Measurements from ENCODE around the gene TTC7B. TPM values are rescaled to one million over a fixed set of nuclear protein-coding genes. Genes with fewer than 3 reads are reported as not detected.
A peak's percentile ranks its signal among the peaks of the same experiment; 100 is the strongest.

The TTC7B gene
- total and polyA plus RNA-seq, 9 donors: 17.6 to 44.7 (median 38.0) TPM

DNA sequence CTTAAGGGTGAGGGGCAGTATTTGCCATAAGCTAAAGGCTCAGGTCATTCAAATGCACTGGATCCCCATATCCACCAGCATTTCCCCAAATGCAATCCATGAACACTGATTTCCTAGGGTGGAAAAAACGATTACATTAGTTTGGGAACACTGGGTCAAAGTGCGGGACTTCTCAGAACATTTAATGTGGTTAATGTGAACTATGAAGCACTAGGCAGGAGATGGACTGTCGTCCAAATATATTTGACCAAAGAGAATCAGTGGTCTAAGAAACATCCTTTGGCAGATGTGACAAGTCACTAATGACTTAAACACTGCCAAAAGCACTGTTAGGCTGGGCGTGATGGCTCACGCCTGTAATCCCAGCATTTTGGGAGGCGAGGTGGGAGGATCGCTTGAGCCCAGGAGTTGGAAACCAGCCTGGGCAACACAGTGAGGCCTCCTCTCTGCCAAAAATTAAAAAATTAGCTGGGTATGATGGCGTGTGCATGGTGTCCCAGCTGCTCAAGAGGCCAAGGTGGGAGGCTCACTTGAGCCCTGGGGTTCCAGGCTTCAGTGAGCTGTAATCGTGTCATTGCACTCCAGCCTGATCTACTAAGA lies 214.0 kb downstream of the TTC7B start:
- peak; percentile 45 for DNase-seq
- H3K4me1 ChIP-seq (ENCODE audit: control insufficient read depth, insufficient read depth, low read length): peaks cover 9% of the 10 kb centered on the region
- no peaks in the 10 kb centered on the region for H3K36me3 ChIP-seq (ENCODE audit: control insufficient read depth, insufficient read depth, low read length)
- no peaks in the 10 kb centered on the region for H3K9me3 ChIP-seq (replicated peaks; ENCODE audit: control insufficient read depth, low read depth, low read length)
- H3K27me3 ChIP-seq (ENCODE audit: control insufficient read depth, insufficient read depth, low read length): no peaks in the 10 kb centered on the region
- 50% methylated on average over 2 of the region's 9 CpGs for WGBS (ENCODE audit: insufficient coverage)
- H3K4me3 ChIP-seq (ENCODE audit: low read length): no peak overlapping the region
- no peak overlapping the region for H3K27ac ChIP-seq (ENCODE audit: low read length)

DNA sequence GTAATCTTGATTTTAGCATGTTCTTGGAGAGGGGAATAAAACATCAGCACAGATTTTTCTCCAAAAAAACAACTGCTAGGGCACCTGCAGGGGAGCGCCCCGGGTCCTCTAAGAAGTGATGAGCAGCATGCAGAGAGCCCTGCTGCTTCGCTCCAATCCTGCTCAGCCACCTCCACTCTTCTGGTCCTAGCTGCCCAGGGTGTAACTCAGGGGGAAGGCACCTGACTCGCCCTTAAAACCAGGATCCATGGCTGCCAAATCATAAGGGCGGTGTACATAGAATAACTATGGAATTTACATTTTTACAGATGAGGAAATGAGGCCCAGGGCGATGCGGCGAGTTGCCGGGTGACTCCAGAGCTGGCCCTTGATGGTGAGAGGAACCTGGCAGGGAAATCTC lies 214.7 kb downstream of the TTC7B start:
- Histone ChIP-seq H3K27me3 (ENCODE audit: control insufficient read depth, insufficient read depth, low read length) (no peaks in the 10 kb centered on the region), H3K9me3 (replicated peaks; ENCODE audit: control insufficient read depth, low read depth, low read length) (no peaks in the 10 kb centered on the region), H3K27ac (ENCODE audit: low read length) (no peak overlapping the region), H3K36me3 (ENCODE audit: control insufficient read depth, insufficient read depth, low read length) (no peaks in the 10 kb centered on the region), H3K4me1 (ENCODE audit: control insufficient read depth, insufficient read depth, low read length) (peaks cover 9% of the 10 kb centered on the region), H3K4me3 (ENCODE audit: low read length) (no peak overlapping the region)
- DNase-seq: no peak
- WGBS (ENCODE audit: insufficient coverage): 65% methylated on average over 3 of the region's 9 CpGs

DNA sequence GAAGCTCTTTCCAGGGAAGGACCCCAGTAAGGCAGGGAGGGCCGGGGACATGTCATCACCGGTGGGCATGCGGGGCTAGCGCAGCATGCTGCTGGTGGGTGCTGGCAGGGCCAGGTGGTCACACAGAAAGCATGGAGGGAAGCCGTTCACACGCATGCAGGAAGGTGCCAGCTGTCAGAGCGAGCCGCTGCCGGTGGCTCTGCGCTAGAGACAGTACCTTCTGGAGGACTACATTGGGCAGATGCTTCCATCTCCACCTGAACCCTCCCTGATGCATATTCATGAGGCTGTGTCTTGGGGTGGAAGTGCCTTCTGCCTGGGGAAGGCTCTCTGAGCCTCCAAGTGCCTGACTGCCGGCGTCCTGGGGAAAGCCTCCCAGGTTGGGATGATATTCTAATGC lies 215.6 kb downstream of the TTC7B start:
- H3K9me3 ChIP-seq (replicated peaks; ENCODE audit: control insufficient read depth, low read depth, low read length): no peaks in the 10 kb centered on the region
- H3K4me1 ChIP-seq (ENCODE audit: control insufficient read depth, insufficient read depth, low read length): peaks cover 9% of the 10 kb centered on the region
- no peaks in the 10 kb centered on the region for H3K36me3 ChIP-seq (ENCODE audit: control insufficient read depth, insufficient read depth, low read length)
- H3K27ac ChIP-seq (ENCODE audit: low read length): no peak overlapping the region
- H3K27me3 ChIP-seq (ENCODE audit: control insufficient read depth, insufficient read depth, low read length): no peaks in the 10 kb centered on the region
- 100% methylated on average over 4 of the region's 12 CpGs for WGBS (ENCODE audit: insufficient coverage)
- no peak for DNase-seq
- no peak overlapping the region for H3K4me3 ChIP-seq (ENCODE audit: low read length)

DNA sequence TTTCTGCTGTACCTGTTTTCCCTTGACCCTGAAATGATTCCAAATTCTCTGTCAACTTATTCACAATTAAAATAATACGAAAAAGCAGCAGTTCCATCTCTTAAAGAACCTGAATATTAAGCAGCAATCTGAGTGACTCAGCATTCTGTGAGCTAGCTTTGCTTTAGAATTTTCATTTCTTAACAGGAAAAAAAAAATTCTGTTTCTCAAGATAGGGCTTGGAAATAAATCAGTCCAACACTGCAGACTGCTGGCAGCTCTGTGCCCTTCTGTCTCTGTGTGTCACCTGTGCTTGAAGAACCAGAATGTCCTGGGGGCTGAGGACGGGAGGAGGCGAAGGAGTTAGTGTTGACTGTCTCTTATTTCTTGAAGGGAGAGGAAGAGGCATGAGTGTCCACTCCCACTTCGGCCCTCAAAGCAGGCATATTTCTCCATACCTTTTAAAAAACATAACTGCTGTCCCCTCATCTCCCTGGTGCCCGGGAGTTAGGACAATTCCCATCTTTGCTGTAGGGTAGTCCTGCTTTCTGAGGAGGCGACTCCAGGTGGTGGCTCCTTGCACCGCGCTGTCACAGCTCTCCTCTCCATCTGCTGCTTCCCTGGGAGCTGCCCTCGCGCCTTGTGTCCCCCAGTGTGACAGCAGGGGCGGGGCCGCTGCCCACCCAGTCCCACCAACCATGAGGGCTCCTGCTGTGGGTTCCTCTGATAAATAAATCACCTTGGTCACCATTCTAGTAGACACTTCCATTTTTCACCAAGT lies 216.3 kb downstream of the TTC7B start:
- no peak for DNase-seq
- Histone ChIP-seq H3K9me3 (replicated peaks; ENCODE audit: control insufficient read depth, low read depth, low read length) (no peaks in the 10 kb centered on the region), H3K4me1 (ENCODE audit: control insufficient read depth, insufficient read depth, low read length) (peaks cover 9% of the 10 kb centered on the region), H3K27me3 (ENCODE audit: control insufficient read depth, insufficient read depth, low read length) (no peaks in the 10 kb centered on the region), H3K27ac (ENCODE audit: low read length) (no peak overlapping the region), H3K4me3 (ENCODE audit: low read length) (no peak overlapping the region), H3K36me3 (ENCODE audit: control insufficient read depth, insufficient read depth, low read length) (no peaks in the 10 kb centered on the region)
- WGBS (ENCODE audit: insufficient coverage): 93% methylated on average over 8 of the region's 12 CpGs

DNA sequence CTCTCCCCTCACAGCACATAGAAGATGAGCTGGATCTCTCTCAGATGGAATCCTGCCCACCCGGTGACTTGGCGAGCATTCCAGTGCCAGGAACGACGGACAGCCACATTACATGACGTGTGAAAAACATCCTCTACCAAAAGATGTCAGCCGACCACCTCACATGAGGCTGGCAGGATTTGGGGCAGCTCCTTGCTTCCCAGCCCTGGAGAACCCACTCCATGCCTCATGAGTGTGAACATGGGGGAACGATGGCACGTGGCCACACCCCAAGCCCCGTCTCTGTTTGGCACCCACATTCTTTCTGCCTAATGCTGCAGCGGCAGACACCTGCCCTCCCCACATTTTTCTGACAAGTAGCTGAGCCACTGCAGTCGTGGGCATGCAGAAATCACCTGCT lies 216.9 kb downstream of the TTC7B start:
- H3K27ac ChIP-seq (ENCODE audit: low read length): no peak overlapping the region

DNA sequence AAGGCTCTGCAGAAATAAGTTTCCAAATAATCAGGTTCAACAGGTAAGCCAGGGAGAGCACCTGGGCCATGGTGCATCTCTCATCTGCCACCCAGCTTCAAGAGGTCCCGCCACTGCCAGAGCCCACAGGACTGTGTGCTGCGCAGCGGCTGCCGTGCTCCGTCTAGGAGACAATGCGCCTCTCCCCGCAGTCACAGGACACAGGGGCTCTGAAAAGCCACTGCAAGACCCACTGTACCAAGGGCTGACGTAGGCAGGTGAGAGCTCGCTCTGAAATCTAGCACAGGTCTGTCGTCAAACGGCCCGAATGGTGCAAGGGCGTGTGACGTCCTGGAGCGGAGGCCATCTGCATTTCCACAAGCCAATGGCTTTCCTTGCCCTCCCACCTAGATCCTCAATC lies 218.3 kb downstream of the TTC7B start:
- no peaks in the 10 kb centered on the region for H3K9me3 ChIP-seq (replicated peaks; ENCODE audit: control insufficient read depth, low read depth, low read length)
- WGBS (ENCODE audit: insufficient coverage): 96% methylated on average over 15 of the region's 15 CpGs
- no peak for DNase-seq
- no peak overlapping the region for H3K27ac ChIP-seq (ENCODE audit: low read length)
- peaks cover 7% of the 10 kb centered on the region for H3K4me1 ChIP-seq (ENCODE audit: control insufficient read depth, insufficient read depth, low read length)
- no peaks in the 10 kb centered on the region for H3K36me3 ChIP-seq (ENCODE audit: control insufficient read depth, insufficient read depth, low read length)
- H3K27me3 ChIP-seq (ENCODE audit: control insufficient read depth, insufficient read depth, low read length): no peaks in the 10 kb centered on the region
- H3K4me3 ChIP-seq (ENCODE audit: low read length): no peak overlapping the region

More for the DNA sequence above, 216.9 kb downstream of the TTC7B start:
- WGBS (ENCODE audit: insufficient coverage): 70% methylated on average over 7 of the region's 11 CpGs
- Histone ChIP-seq H3K4me1 (ENCODE audit: control insufficient read depth, insufficient read depth, low read length) (peaks cover 9% of the 10 kb centered on the region), H3K27me3 (ENCODE audit: control insufficient read depth, insufficient read depth, low read length) (no peaks in the 10 kb centered on the region), H3K4me3 (ENCODE audit: low read length) (no peak overlapping the region), H3K9me3 (replicated peaks; ENCODE audit: control insufficient read depth, low read depth, low read length) (no peaks in the 10 kb centered on the region), H3K36me3 (ENCODE audit: control insufficient read depth, insufficient read depth, low read length) (no peaks in the 10 kb centered on the region)
- DNase-seq: no peak

DNA sequence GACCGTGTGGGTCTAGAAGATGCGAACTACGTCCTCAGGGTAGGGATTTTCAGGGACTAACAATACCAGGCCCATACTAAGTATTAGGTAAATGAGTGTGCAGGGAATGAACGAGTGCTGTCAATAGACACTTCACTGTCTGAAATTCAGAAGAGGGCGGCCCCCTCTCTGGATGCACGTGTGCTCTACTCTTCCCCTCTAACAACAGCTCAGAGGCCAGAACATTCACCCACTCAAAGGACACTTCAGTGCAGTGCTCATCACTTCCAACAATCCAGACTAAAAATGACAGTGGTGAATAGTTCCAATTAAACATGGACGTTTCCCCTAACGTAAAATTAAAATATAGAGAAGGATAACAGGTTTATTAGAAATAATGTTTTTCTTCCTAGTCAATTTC lies 219.5 kb downstream of the TTC7B start:
- H3K4me3 ChIP-seq (ENCODE audit: low read length): no peak overlapping the region
- no CpG with 5 or more reads among the region's 8 CpGs for WGBS (ENCODE audit: insufficient coverage)
- DNase-seq: no peak
- H3K9me3 ChIP-seq (replicated peaks; ENCODE audit: control insufficient read depth, low read depth, low read length): no peaks in the 10 kb centered on the region
- peaks cover 2% of the 10 kb centered on the region for H3K36me3 ChIP-seq (ENCODE audit: control insufficient read depth, insufficient read depth, low read length)
- H3K27ac ChIP-seq (ENCODE audit: low read length): no peak overlapping the region
- peaks cover 4% of the 10 kb centered on the region for H3K4me1 ChIP-seq (ENCODE audit: control insufficient read depth, insufficient read depth, low read length)
- H3K27me3 ChIP-seq (ENCODE audit: control insufficient read depth, insufficient read depth, low read length): no peaks in the 10 kb centered on the region

DNA sequence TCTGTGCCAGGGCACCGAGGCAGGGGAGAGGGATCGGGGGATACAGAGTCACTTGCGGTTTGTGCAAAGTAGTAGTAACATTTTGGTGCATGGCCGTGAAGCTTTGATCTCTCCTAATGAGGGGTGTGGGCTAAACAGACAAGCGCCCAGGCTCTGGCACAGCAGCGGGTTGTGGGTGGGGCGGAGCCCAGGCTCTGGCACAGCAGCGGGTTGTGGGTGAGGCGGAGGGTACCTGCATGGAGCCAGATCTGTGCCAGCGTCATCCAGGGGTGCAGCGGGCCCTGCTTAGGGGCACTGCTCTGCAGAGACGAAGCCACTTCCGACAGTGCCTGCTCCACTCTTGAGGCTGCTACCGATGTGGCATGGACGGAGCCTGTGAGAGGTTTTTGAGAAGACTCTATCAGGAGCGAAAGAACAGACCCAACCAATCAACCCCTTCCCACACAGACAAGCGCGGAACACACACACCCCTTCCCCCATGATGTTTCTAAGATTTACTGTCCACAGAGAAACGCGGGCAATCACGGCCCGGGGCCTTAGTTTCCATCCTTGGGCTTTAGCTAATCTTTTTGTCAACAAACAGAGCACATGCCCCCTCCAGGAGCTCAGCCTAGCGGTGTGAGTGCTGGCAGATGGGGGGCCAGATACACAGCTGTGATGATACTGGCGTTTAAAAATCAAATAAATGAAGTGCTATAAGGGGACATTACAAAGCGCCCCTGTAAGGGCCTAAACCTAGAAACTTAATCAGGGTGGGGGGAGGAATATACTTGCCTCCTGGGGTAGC lies 222.8 kb downstream of the TTC7B start:
- Histone ChIP-seq H3K9me3 (replicated peaks; ENCODE audit: control insufficient read depth, low read depth, low read length) (no peaks in the 10 kb centered on the region), H3K27me3 (ENCODE audit: control insufficient read depth, insufficient read depth, low read length) (no peaks in the 10 kb centered on the region), H3K36me3 (ENCODE audit: control insufficient read depth, insufficient read depth, low read length) (peaks cover 12% of the 10 kb centered on the region), H3K4me3 (ENCODE audit: low read length) (no peak overlapping the region), H3K4me1 (ENCODE audit: control insufficient read depth, insufficient read depth, low read length) (no peaks in the 10 kb centered on the region), H3K27ac (ENCODE audit: low read length) (no peak overlapping the region)
- WGBS (ENCODE audit: insufficient coverage): 79% methylated on average over 16 of the region's 25 CpGs
- no peak for DNase-seq

DNA sequence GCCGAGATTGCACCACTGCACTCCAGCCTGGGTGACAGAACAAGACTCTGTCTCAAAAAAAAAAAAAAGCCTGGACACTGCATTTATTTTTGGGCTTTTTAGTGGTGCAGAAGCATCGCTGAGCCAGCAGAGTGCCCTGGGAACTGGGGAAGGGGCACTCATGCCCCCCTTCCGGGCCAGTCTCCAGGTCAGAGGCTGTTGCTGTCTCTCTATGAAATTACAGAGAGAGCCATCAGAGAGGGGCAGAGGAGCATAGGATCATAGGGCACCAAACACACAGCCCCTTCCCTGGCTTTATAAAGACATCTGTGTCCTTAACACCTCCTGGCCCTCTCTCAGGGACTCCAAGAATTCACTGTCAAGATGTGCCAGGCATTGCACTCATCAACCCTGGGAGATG lies 223.6 kb downstream of the TTC7B start:
- 86% methylated on average over 1 of the region's 3 CpGs for WGBS (ENCODE audit: insufficient coverage)
- Histone ChIP-seq H3K36me3 (ENCODE audit: control insufficient read depth, insufficient read depth, low read length) (peaks cover 12% of the 10 kb centered on the region), H3K27me3 (ENCODE audit: control insufficient read depth, insufficient read depth, low read length) (no peaks in the 10 kb centered on the region), H3K9me3 (replicated peaks; ENCODE audit: control insufficient read depth, low read depth, low read length) (no peaks in the 10 kb centered on the region), H3K4me3 (ENCODE audit: low read length) (no peak overlapping the region), H3K27ac (ENCODE audit: low read length) (no peak overlapping the region), H3K4me1 (ENCODE audit: control insufficient read depth, insufficient read depth, low read length) (no peaks in the 10 kb centered on the region)
- DNase-seq: no peak

DNA sequence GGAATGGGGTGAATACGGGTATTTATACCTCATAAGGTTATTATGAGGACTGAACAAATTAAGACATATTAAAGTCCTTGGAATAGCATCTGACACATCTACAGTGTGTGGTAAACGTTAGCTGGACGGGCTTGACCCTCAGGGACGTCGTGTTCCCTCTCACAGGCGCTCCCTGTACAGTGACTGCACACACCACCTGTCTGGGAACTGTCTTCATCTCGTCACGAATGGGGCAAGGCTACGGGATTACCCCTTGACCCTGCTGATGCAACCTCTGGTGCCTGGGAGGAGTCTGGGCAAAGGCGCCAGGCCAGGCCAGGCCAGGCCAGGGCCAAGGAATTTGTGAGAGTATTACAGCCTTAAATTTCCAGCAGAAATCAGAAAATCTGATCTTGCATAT lies 228.3 kb downstream of the TTC7B start:
- DNase-seq: no peak
- Histone ChIP-seq H3K36me3 (ENCODE audit: control insufficient read depth, insufficient read depth, low read length) (peaks cover 23% of the 10 kb centered on the region), H3K4me1 (ENCODE audit: control insufficient read depth, insufficient read depth, low read length) (peaks cover 6% of the 10 kb centered on the region), H3K4me3 (ENCODE audit: low read length) (no peak overlapping the region), H3K9me3 (replicated peaks; ENCODE audit: control insufficient read depth, low read depth, low read length) (no peaks in the 10 kb centered on the region), H3K27ac (ENCODE audit: low read length) (no peak overlapping the region), H3K27me3 (ENCODE audit: control insufficient read depth, insufficient read depth, low read length) (no peaks in the 10 kb centered on the region)
- 85% methylated on average over 5 of the region's 10 CpGs for WGBS (ENCODE audit: insufficient coverage)
